Measurements from ENCODE around the gene NKAPL. TPM values are rescaled to one million over a fixed set of nuclear protein-coding genes. Genes with fewer than 3 reads are reported as not detected.
A peak's percentile ranks its signal among the peaks of the same experiment; 100 is the strongest.

The NKAPL gene
- total RNA-seq, 1 donor from 2014 or later, result under 0.01 TPM

GRCh38 chr6:28245206-28245941 lies 13.7 kb upstream of the NKAPL start:
- no peak for DNase-seq (ENCODE audit: low read depth in 2 of 2)

- DNase-seq (ENCODE audit: low read depth in 2 of 2), result no peak
Observed at GRCh38 chr6:28248916-28249315, 10.2 kb upstream of the NKAPL start.

- no peak for DNase-seq (ENCODE audit: low read depth in 2 of 2)
Observed at GRCh38 chr6:28250747-28251146, 8.3 kb upstream of the NKAPL start.

GRCh38 chr6:28251661-28252008 lies 7.5 kb upstream of the NKAPL start:
- peak in 1 of 2 donors; percentile 25 for DNase-seq (ENCODE audit: low read depth in 2 of 2)

- DNase-seq (ENCODE audit: low read depth in 2 of 2), result peak; percentile 67 to 86
Observed at GRCh38 chr6:28252009-28252975, 6.8 kb upstream of the NKAPL start, which contains the start of gene ZKSCAN4. Gene ZKSCAN4 (minus strand): TSS chr6:28252269. CDS start chr6:28251980, 289 bp downstream.

- no peak for DNase-seq (ENCODE audit: low read depth in 2 of 2)
Observed at GRCh38 chr6:28254121-28254519, 5.0 kb upstream of the NKAPL start.

GRCh38 chr6:28257042-28257441 lies 2.1 kb upstream of the NKAPL start:
- DNase-seq (ENCODE audit: low read depth in 2 of 2), result no peak

- no peak for DNase-seq (ENCODE audit: low read depth in 2 of 2)
Observed at GRCh38 chr6:28263922-28264321, 4.8 kb downstream of the NKAPL start.

GRCh38 chr6:28264834-28265401 lies 5.8 kb downstream of the NKAPL start:
- no peak for DNase-seq (ENCODE audit: low read depth in 2 of 2)

- no peak for DNase-seq (ENCODE audit: low read depth in 2 of 2)
Observed at GRCh38 chr6:28266563-28266961, 7.5 kb downstream of the NKAPL start.

- DNase-seq (ENCODE audit: low read depth in 2 of 2), result peak; percentile 43 to 88
Observed at GRCh38 chr6:28266962-28267694, 8.0 kb downstream of the NKAPL start, which contains the start of gene ZSCAN26. Gene ZSCAN26 (plus strand): TSS chr6:28267143. CDS start chr6:28271920, 4,777 bp downstream.

- no peak for DNase-seq (ENCODE audit: low read depth in 2 of 2)
Observed at GRCh38 chr6:28267695-28268059, 8.6 kb downstream of the NKAPL start.

- DNase-seq (ENCODE audit: low read depth in 2 of 2), result peak in 1 of 2 donors; percentile 83
Observed at GRCh38 chr6:28269492-28269891, 10.4 kb downstream of the NKAPL start.

- DNase-seq (ENCODE audit: low read depth in 2 of 2), result no peak
Observed at GRCh38 chr6:28274888-28275287, 15.8 kb downstream of the NKAPL start.

- DNase-seq (ENCODE audit: low read depth in 2 of 2), result no peak
Observed at GRCh38 chr6:28277746-28278145, 18.6 kb downstream of the NKAPL start.

GRCh38 chr6:28280595-28281287 lies 21.6 kb downstream of the NKAPL start:
- DNase-seq (ENCODE audit: low read depth in 2 of 2), result no peak

- peak; percentile 39 to 85 for DNase-seq (ENCODE audit: low read depth in 2 of 2)
Observed at GRCh38 chr6:28281288-28282064, 22.4 kb downstream of the NKAPL start, which contains the start of gene PGBD1. Gene PGBD1 (plus strand): TSS chr6:28281572. CDS start chr6:28283814, 2,242 bp downstream.

- DNase-seq (ENCODE audit: low read depth in 2 of 2), result no peak
Observed at GRCh38 chr6:28282926-28283325, 23.8 kb downstream of the NKAPL start.

GRCh38 chr6:28291573-28291972 lies 32.5 kb downstream of the NKAPL start:
- no peak for DNase-seq (ENCODE audit: low read depth in 2 of 2)

GRCh38 chr6:28295326-28295725 lies 36.2 kb downstream of the NKAPL start:
- no peak for DNase-seq (ENCODE audit: low read depth in 2 of 2)
